Testis (tissue), 3 donors: ENCODE data around the gene SPATA31C2. TPM values are rescaled to one million over a fixed set of nuclear protein-coding genes. Genes with fewer than 3 reads are reported as not detected.

ENCODE experiments used
- DNase-seq: peaks from one replicate; pipeline ENCODE4 v3.0.0-alpha.2; 2019
- H3K27ac ChIP-seq, 2 donors: fragments of 200-600 bp; sonication (generic); one replicate each; pipeline ENCODE4 v1.5.1; 2019
- H3K27me3 ChIP-seq: fragments of 200-600 bp; sonication (generic); one replicate; pipeline ENCODE4 v1.5.1; 2019
- H3K36me3 ChIP-seq: fragments of 200-600 bp; sonication (generic); one replicate; pipeline ENCODE4 v1.5.1; 2017; ENCODE audit warnings: low read depth; ENCODE audit errors: missing control alignments
- H3K4me1 ChIP-seq: fragments of 200-600 bp; sonication (generic); one replicate; pipeline ENCODE4 v1.5.1; 2019
- H3K4me3 ChIP-seq, 2 donors: fragments of 200-600 bp; sonication (generic); one replicate each; pipeline ENCODE4 v1.5.1; 2017 to 2019
- H3K9me3 ChIP-seq: fragments of 200-600 bp; sonication (generic); one replicate; pipeline ENCODE4 v1.5.1; 2017
- CTCF ChIP-seq, 3 experiments: fragments of 450-650 bp in 2 of 3; fragments of 200-600 bp in 1 of 3; sonication (generic) in 1 of 3; IDR thresholded peaks; one replicate each; pipeline ENCODE4 v1.5.1; 2016 to 2019; ENCODE audit warnings: antibody characterized with exemption in 3 of 3, mild to moderate bottlenecking in 2 of 3, moderate library complexity in 1 of 3
- POLR2A ChIP-seq: fragments of 450-650 bp; IDR thresholded peaks from one replicate; pipeline ENCODE4 v1.6.1; 2017; ENCODE audit warnings: antibody characterized with exemption, mild to moderate bottlenecking, moderate library complexity
- whole genome bisulfite sequencing, 2 donors: methylation state at CpG; one replicate each; pipeline ENCODE4 v1.1.5; 2018; 5-methylcytosine and 5-hydroxymethylcytosine counted together
- intact Hi-C: fragments of 100-400 bp; cut with DNase I; formaldehyde crosslinking; loops from one replicate; pipeline ENCODE4 v1.15.1; 2023; ENCODE audit warnings: low total_unique reads
- polyA plus RNA-seq: library from polyadenylated mRNA; stranded (reverse); fragments of 350-450 nt; fragmentation: Illumina TruSeq; extraction: RNeasy Lipid Tissue Mini Kit (QIAGEN cat#74804); gene quantifications from one replicate; pipeline ENCODE4 v1.2.3, GENCODE V29; 2014; ENCODE audit warnings: low read depth, low replicate concordance; ENCODE audit not compliant: insufficient read depth
- total RNA-seq, 2 donors: library from RNA; depleted of rRNA; stranded (reverse); fragments of >200 nt; gene quantifications; one replicate each; pipeline ENCODE4 v1.2.3, GENCODE V29; 2016

The SPATA31C2 gene
- total and polyA plus RNA-seq, 3 donors from 2014 or later = 3.6 to 13.8 (median 10.7) TPM

- Histone ChIP-seq H3K36me3 (no peaks in the 10 kb centered on the region), H3K27ac (no peak overlapping the region), H3K9me3 (no peaks in the 10 kb centered on the region), H3K4me1 (peaks cover 22% of the 10 kb centered on the region), H3K27me3 (no peaks in the 10 kb centered on the region), H3K4me3 (no peak overlapping the region)
- TF ChIP-seq POLR2A (no peak), CTCF (IDR thresholded peaks at IDR 0.05) (no peak)
- DNase-seq = no peak
- WGBS, 2 donors = 57 to 71% methylated on average over 6 of the region's 6 CpGs
- intact Hi-C loops = no loop called here
Measured at GRCh38 chr9:88182501-88182900, 44.2 kb upstream of the SPATA31C2 start.

- Histone ChIP-seq H3K27me3 (no peaks in the 10 kb centered on the region), H3K27ac (no peak overlapping the region), H3K9me3 (no peaks in the 10 kb centered on the region), H3K4me3 (no peak overlapping the region), H3K4me1 (peaks cover 18% of the 10 kb centered on the region), H3K36me3 (no peaks in the 10 kb centered on the region)
- intact Hi-C loops = no loop called here
- TF ChIP-seq POLR2A = no peak
- no peak for TF ChIP-seq CTCF (IDR thresholded peaks at IDR 0.05)
- DNase-seq = no peak
- 81 to 87% methylated on average over 17 to 23 of the region's 23 CpGs for WGBS, 2 donors
Measured at GRCh38 chr9:88180081-88180765, 41.9 kb upstream of the SPATA31C2 start.

GRCh38 chr9:88179062-88179521 lies 40.8 kb upstream of the SPATA31C2 start:
- intact Hi-C loops = no loop called here
- WGBS, 2 donors = 44 to 60% methylated on average over 5 of the region's 5 CpGs
- no peak overlapping the region for H3K4me3 ChIP-seq
- H3K9me3 ChIP-seq = no peaks in the 10 kb centered on the region
- TF ChIP-seq POLR2A (no peak), CTCF (IDR thresholded peaks at IDR 0.05) (no peak)
- H3K27ac ChIP-seq = no peak overlapping the region
- H3K27me3 ChIP-seq = no peaks in the 10 kb centered on the region
- H3K36me3 ChIP-seq = no peaks in the 10 kb centered on the region
- no peak for DNase-seq
- H3K4me1 ChIP-seq = peaks cover 9% of the 10 kb centered on the region

GRCh38 chr9:88178641-88179040 lies 40.4 kb upstream of the SPATA31C2 start:
- H3K4me3 ChIP-seq = no peak overlapping the region
- H3K9me3 ChIP-seq = no peaks in the 10 kb centered on the region
- TF ChIP-seq CTCF (IDR thresholded peaks at IDR 0.05) (no peak), POLR2A (no peak)
- no peaks in the 10 kb centered on the region for H3K27me3 ChIP-seq
- no peak for DNase-seq
- H3K4me1 ChIP-seq = peaks cover 4% of the 10 kb centered on the region
- 27 to 46% methylated on average over 6 of the region's 6 CpGs for WGBS, 2 donors
- intact Hi-C loops = no loop called here
- no peak overlapping the region for H3K27ac ChIP-seq
- H3K36me3 ChIP-seq = no peaks in the 10 kb centered on the region

- intact Hi-C loops = no loop called here
- Histone ChIP-seq H3K4me1 (no peaks in the 10 kb centered on the region), H3K27me3 (no peaks in the 10 kb centered on the region), H3K27ac (no peak overlapping the region), H3K4me3 (no peak overlapping the region), H3K9me3 (no peaks in the 10 kb centered on the region), H3K36me3 (no peaks in the 10 kb centered on the region)
- no peak for DNase-seq
- WGBS, 2 donors = 78 to 85% methylated on average over 3 of the region's 3 CpGs
- TF ChIP-seq POLR2A (no peak), CTCF (IDR thresholded peaks at IDR 0.05) (no peak)
Measured at GRCh38 chr9:88177371-88177770, 39.1 kb upstream of the SPATA31C2 start.
